ENCODE data around the gene EMILIN1. TPM values are rescaled to one million over a fixed set of nuclear protein-coding genes. Genes with fewer than 3 reads are reported as not detected.

EMILIN1 gene
- total RNA-seq, 4 donors from 2014 or later = 3.6 to 17.9 (median 7.9) TPM

- TF ChIP-seq POLR2A (IDR thresholded peaks at IDR 0.05) = no peak
- TF ChIP-seq CTCF (IDR thresholded peaks at IDR 0.05) = no peak
- WGBS, 2 donors = 62 to 76% methylated on average over 7 of the region's 7 CpGs
- no peak for DNase-seq (ENCODE audit: low spot score in 2 of 2)
- intact Hi-C loops (cut with DNase I; ENCODE audit: low total_unique reads) = no loop called here
- no peak overlapping the region for H3K4me3 ChIP-seq (ENCODE audit: low read depth, poor library complexity, severe bottlenecking)
These were observed 1.7 kb downstream of the EMILIN1 start for GRCh38 chr2:27080140-27080469.

GRCh38 chr2:27080603-27080936 is 2.2 kb downstream of the EMILIN1 start:
- WGBS, 2 donors = 88 to 90% methylated on average over 14 of the region's 14 CpGs
- TF ChIP-seq POLR2A (IDR thresholded peaks at IDR 0.05) (no peak), CTCF (IDR thresholded peaks at IDR 0.05) (no peak)
- intact Hi-C loops (cut with DNase I; ENCODE audit: low total_unique reads) = no loop called here
- no peak for DNase-seq (ENCODE audit: low spot score in 2 of 2)
- H3K4me3 ChIP-seq (ENCODE audit: low read depth, poor library complexity, severe bottlenecking) = no peak overlapping the region

- TF ChIP-seq CTCF (IDR thresholded peaks at IDR 0.05) (no peak), POLR2A (IDR thresholded peaks at IDR 0.05) (no peak)
- WGBS, 2 donors = 82 to 87% methylated on average over 33 to 38 of the region's 38 CpGs
- DNase-seq (ENCODE audit: low spot score in 2 of 2) = no peak
- intact Hi-C loops (cut with DNase I; ENCODE audit: low total_unique reads) = no loop called here
- no peak overlapping the region for H3K4me3 ChIP-seq (ENCODE audit: low read depth, poor library complexity, severe bottlenecking)
These were observed 3.8 kb downstream of the EMILIN1 start for GRCh38 chr2:27081984-27082772.

GRCh38 chr2:27082773-27083409 is 4.5 kb downstream of the EMILIN1 start:
- intact Hi-C loops (cut with DNase I; ENCODE audit: low total_unique reads) = no loop called here
- DNase-seq (ENCODE audit: low spot score in 2 of 2) = no peak
- H3K4me3 ChIP-seq (ENCODE audit: low read depth, poor library complexity, severe bottlenecking) = no peak overlapping the region
- TF ChIP-seq POLR2A (IDR thresholded peaks at IDR 0.05) (no peak), CTCF (IDR thresholded peaks at IDR 0.05) (no peak)
- 87 to 90% methylated on average over 25 to 26 of the region's 27 CpGs for WGBS, 2 donors

- no peak for TF ChIP-seq POLR2A (IDR thresholded peaks at IDR 0.05)
- no peak for TF ChIP-seq CTCF (IDR thresholded peaks at IDR 0.05)
- WGBS, 2 donors = 73 to 76% methylated on average over 16 to 17 of the region's 20 CpGs
- H3K4me3 ChIP-seq (ENCODE audit: low read depth, poor library complexity, severe bottlenecking) = no peak overlapping the region
- intact Hi-C loops (cut with DNase I; ENCODE audit: low total_unique reads) = no loop called here
- DNase-seq (ENCODE audit: low spot score in 2 of 2) = no peak
These were observed 5.2 kb downstream of the EMILIN1 start for GRCh38 chr2:27083410-27084296.

Data from lower leg skin (tissue), 4 donors.